Mesenteric fat pad (tissue), 1 donor: ENCODE measurements around the gene ARMC7. TPM values are rescaled to one million over a fixed set of nuclear protein-coding genes. Genes with fewer than 3 reads are reported as not detected.
A peak's percentile ranks its signal among the peaks of the same experiment; 100 is the strongest.

Source experiments
- DNase-seq: peaks from one replicate; pipeline ENCODE4 v3.0.0-alpha.2; 2020; ENCODE audit warnings: low spot score
- total RNA-seq: library from RNA; stranded (reverse); fragmentation: NEBNext Ultra II Directional; extraction: Animal tissue kit (Norgen Biotek cat#: 25700); gene quantifications from one replicate; pipeline ENCODE4 v1.2.1, GENCODE V29; 2021
- donor health status: DM: yes; HTN: yes; CAD: no.

ARMC7 gene
- total RNA-seq, 1 donor from 2014 or later: 7.9 TPM

DNA sequence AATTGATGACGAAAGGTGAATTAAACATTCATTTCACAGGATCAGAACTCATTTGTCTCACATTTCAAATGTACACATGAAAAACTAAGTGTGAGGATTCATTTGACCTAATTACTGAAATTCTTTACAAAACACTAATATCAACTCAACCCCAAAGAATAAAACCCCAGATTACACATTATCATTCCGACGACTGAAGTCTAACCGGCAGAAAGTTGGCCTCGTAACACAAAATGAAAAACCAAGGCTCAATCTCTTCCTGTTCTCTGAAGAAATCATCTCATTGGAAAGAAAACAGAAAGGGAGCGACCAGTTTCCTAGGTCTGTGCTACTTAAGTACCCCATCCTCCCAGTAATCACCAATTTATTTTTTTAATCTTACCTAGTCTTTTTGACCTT is 42.8 kb downstream of the ARMC7 start:
- no peak for DNase-seq

DNA sequence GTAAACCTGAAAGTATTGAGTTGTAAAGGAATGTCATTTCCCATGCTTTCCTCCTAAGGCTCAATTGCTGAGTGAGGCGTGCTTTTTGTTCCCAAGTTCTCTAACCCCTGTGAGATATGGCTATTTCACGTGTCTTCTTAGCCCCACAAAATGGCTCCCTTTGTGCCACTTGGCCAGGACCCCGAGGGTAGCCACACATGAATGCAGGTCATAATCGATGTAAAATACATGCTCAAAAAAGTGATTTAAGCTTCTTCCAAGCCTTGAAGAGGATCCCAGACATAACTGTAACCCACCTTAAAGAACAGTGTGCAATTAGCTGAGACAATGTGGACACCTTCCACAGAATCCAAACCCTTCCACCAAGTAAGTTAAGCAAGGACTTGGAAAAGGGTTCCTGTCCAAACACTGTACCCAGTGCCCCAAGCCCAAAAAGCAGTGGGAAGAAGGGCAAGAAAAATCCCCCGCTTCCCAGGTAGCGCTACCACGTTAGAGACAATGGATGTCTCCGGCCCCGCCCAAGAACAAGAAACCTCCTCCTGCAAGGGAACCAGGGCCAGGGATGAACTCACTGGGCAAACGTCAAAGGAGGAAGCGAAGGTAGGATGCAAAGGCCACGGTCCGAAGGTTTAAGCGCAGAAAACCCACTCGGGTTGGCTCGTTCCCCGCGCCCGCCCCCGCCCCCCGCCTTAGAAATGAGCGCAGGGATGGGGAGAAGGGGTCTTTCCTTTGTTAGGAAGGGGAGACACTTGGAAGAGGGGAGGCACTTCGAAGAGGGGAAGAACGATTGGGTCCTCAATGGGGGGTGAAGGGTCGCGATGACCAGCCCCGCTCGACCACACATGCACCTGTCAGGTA is 43.4 kb downstream of the ARMC7 start:
- peak; percentile 39 for DNase-seq

DNA sequence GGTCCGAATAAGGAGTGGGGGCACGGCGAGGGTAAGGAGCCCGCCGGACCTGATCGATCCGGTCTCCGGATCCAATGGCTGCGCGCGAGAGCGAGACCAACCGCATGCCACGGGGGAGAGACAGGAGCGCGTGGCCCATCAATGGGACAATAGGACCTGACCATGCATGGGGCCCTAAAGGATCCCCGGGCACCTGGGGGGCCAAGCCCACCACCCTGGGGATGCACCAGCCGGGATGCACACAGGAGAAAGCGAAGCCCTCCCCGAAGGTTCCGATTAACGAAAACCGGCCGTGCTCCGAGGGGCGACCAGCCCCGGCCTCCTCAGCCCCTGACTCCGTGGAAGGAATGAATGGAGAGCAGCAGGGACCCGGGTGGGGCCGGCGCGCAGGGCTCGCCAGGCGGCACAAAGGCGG is 44.0 kb downstream of the ARMC7 start:
- peak; percentile 71 for DNase-seq

DNA sequence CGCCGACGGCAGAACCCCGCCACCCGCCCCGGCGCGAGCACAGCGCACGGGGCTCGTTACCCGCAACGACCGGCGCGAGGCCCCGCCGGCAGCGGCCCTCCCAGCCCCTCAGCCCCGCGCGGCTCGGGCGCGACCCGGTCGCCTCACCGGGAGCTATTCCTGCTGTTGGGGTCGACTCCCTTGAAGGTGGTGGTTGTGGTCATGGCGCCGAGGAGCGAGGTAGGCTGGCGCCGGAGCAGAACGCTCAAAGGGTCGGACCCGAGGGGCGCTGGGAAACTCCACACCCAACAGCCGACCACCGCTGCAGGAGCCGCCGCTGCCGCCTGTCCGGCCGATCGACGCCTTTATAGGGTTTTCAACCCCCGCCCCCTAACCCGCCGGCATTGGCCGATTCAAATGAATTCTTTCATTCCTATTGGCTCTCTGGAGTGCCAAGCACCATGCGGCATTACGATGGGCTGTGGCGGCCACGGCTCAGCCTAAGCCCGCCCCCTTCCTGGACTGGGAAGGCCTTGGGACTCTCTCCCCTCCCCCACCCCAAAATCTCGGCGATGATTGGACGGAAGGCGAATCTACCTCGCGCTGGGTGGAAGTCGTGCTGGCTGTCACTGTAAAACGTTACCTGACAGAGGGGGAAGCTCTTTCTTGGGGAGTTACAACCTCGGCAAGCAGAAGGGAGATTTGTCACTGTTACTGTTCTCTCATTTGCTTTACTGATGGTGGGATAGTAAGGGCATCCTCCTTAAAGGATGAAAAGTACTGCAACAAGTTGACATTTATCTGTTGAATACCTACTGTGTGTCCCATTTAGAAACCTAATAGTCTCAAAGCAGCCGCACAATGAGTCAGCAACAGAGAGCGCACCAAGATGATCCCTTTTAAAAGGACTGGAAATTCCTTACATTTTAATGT is 44.7 kb downstream of the ARMC7 start, which contains the start of gene JPT1:
Gene JPT1 (minus strand): TSS at position 318 of the 912 bp plus-strand sequence. CDS start 115 bp downstream, at position 203.
- DNase-seq: peak; percentile 98

DNA sequence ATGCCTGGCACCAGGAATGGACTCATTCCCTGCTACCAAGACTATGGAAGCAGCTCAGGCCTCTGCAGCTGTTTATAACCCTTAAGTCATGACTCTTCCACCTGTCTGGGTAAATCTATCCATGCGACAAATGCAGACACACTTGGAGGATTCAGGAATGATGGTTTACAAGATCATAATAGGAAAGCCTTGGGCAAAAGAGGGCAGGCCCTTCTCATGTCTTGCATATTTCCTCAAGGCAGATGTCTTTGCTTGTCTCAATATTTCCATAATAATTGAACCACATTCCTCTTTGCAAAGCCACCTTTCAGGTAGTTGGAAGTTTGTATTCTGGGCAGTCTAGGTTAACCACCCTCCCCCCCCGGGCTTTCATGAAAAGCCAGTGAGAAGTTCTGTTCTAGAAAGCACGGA is 45.4 kb downstream of the ARMC7 start:
- peak; percentile 2 for DNase-seq

DNA sequence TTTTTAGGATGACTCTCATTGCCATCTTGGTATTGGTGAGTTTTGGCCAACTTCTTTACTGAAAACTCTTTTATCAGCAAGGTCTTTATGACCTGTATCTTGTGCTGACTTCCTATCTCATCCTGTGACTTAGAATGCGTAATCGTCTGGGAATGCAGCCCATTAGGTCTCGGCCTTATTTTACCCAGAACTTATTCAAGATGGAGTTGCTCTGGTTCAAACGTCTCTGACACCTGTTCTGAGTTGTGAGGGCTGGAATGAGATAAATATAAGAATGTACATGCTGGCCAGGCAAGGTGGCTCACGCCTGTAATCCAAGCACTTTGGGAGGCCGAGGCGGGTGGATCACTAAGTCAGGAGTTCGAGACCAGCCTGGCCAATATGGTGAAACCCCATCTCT is 48.7 kb downstream of the ARMC7 start:
- peak; percentile 55 for DNase-seq

DNA sequence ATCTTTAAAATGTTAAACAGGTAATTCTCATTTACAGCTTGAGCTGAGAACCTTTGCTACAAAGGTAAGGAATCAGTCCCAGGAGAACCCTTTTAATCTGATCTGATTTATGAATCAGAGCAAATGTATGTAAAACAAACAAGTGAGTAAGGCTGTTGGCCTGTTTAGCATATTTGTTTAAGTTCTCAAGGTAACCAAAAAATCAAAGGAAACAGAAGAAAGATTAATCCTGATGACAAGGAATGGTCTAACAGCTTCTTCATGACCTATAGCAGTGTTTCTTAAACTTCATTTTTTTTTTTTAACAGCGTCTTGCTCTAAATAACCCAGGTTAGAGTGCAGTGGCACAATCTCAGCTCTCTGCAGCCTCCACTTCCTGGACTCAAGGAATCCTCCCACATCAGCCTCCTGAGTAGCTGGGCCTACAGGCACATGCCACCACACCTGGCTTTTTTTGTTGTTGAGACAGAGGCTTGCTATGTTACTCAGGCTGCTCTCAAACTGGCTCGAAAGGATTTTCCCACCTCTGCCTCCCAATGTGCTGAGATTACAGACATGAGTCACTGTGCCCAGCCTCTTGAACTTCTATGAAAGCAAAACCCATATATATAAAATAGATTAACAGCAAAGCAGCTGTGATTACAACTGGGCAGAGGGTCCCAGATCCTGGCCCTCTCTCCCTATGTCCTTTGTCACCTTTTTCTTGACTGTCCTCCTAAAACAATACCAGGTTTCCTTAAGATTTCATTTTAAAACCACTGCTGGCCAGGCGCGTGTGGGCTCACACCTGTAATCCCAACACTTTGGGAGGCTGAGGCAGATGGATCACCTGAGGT is 49.6 kb downstream of the ARMC7 start:
- DNase-seq: peak; percentile 20

DNA sequence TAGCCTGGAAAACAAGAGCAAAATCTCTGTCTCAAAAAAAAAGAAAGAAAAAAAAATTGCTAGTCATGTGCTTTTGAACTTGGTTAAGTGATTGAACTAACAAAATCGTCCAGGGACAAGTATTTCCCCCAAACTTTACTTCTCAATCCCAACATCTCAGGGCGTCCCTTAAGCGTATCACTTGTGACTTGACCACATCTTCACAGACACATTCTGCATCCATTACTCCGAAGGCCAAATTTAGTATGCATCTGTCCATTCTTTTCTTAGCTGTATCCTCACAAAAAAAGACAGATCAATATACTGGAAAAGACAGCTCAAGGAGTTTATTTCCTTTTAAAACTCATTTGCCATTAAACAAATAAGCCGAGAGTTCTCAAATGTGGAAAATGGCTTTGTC is 50.4 kb downstream of the ARMC7 start:
- no peak for DNase-seq

DNA sequence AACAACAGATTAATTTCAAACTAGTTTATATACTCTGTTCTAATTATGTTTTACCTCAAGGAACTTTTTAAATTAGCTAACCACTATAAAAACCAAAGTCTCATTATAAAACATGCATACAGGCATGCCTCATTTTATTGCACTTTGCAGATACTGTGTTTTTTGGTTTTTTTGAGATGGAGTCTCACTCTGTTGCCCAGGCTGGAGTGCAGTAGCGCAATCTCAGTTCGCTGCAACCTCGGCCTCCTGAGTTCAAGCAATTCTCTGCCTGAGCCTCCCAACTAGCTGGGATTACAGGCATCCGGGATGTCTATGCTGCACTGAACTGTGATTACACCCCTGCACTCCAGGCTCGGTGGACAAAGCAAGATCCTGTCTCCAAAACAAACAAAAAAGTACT is 53.3 kb downstream of the ARMC7 start:
- DNase-seq: peak; percentile 45

DNA sequence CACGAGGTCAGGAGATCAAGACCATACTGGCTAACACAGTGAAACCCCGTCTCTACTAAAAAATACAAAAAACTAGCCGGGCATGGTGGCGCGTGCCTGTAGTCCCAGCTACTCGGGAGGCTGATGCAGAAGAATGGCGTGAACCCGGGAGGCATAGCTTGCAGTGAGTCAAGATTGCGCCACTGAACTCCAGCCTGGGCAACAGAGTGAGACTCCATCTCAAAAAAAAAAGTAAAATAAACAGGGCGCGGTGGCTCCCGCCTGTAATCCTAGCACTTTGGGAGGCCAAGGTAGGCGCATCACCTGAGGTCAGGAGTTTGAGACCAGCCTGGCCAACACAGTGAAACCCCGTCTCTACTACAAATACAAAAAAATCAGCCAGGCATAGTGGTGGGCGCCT is 54.8 kb downstream of the ARMC7 start:
- DNase-seq: peak; percentile 33

DNA sequence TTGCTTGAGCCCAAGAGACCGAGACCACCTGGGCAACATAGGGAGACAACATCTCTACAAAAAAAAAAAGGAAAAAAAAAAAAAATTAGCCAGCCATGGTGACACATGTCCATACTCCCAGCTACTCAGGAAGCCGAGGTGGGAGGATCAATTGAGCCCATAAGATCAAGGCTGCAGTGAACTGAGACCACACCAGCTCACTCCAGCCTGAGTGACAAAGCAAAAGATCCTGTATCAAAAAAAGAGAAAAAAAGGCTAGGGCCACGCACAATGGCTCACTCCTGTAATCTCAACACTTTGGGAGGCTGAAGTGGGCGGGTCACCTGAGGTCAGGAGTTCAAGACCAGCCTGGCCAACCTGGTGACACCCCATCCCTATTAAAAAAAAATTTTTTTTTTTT is 59.2 kb downstream of the ARMC7 start:
- DNase-seq: no peak

DNA sequence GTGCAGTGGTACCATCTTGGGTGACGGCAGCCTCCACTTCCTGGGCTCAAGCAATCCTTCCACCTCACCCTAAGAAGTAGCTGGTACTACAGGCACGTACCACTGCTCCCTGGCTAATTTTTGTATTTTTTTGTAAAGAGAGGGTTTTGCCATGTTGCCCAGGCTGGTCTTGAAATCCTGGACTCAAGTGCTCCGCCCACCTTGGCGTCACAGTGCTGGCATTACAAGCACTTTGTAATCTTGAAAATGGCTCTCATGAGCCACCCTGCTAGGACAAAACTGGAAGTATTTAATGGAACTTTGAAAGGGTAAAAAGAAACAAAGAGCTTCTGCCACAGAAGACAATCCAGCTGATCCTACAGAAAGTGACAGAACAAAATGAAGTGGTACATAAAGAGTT is 63.8 kb downstream of the ARMC7 start:
- DNase-seq: no peak

DNA sequence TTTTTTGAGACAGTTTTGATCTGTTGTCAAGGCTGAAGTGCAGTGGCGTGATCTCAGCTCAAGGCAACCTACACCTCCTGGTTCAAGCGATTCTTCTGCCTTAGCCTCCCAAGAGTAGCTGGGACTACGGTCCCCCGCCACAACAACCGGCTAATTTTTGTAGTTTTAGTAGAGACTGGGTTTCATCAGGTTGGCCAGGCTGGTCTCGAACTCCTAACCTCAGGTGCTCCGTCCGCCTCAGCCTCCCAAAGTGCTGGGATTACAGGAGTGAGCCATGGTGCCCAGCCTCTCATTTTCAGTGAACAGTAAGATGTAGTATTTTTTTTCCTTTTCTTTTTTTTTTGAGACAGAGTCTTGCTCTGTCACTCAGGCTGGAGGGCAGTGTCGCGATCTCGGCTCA is 65.2 kb downstream of the ARMC7 start:
- no peak for DNase-seq

DNA sequence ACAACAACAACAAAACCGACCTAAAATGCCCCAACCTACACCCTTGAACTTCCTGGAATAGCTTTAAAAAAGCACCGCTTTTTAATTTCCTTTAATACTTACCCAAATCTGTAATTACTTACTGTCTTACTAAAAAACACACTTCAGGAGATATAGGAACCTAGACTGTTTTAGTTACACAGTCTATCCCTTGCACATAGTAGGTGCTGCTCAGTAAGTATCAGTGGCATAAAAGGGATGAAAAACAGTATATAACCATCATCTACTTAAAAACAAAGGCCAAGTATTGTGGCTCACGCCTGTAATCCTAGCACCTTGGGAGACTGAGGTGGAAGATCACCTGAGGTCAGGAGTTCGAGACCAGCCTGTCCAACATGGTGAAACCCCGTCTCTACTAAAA is 66.9 kb downstream of the ARMC7 start:
- DNase-seq: no peak

DNA sequence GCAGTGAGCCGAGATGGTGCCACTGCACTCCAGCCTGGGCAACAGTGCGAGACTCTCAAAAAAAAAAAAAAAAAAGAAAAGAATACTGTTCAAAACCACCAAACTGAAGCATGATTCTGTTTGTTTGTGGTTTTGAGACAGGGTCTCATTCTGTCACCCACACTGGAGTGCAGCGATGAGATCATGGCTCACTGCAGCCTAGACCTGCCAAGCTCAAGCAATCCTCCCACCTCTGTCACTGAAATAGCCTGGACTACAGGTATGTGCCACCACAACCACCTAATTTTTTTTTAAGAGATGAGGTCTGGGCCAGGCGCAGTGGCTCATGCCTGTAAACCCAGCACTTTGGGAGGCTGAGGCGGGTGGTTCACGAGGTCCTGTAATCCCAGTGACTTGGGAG is 68.7 kb downstream of the ARMC7 start:
- no peak for DNase-seq

Other genes starting within 250 kb of the ARMC7 start
- 5.2 TPM for gene FDXR, start 237.0 kb upstream of the ARMC7 start, total RNA-seq
- not detected for gene FADS6, start 216.3 kb upstream of the ARMC7 start, total RNA-seq
- gene USH1G, start 186.7 kb upstream of the ARMC7 start, total RNA-seq: not detected
- not detected for gene OTOP2, start 185.7 kb upstream of the ARMC7 start, total RNA-seq
- gene OTOP3, start 174.1 kb upstream of the ARMC7 start, total RNA-seq: not detected
- gene HID1, start 137.2 kb upstream of the ARMC7 start, total RNA-seq: 14.4 TPM
- 29.9 TPM for gene CDR2L, start 122.3 kb upstream of the ARMC7 start, total RNA-seq
- 26.4 TPM for gene MRPL58, start 97.3 kb upstream of the ARMC7 start, total RNA-seq
- gene ATP5PD, start 63.0 kb upstream of the ARMC7 start, total RNA-seq: 310 TPM
- 34.7 TPM for gene KCTD2, start 62.7 kb upstream of the ARMC7 start, total RNA-seq
- 12.3 TPM for gene SLC16A5, start 22.0 kb upstream of the ARMC7 start, total RNA-seq
- 33.5 TPM for gene NT5C, start 21.8 kb downstream of the ARMC7 start, total RNA-seq
- gene JPT1, start 44.5 kb downstream of the ARMC7 start, total RNA-seq: 28.6 TPM
- 265 TPM for gene SUMO2, start 73.0 kb downstream of the ARMC7 start, total RNA-seq
- gene NUP85, start 95.7 kb downstream of the ARMC7 start, total RNA-seq: 60.2 TPM
- 42.8 TPM for gene GGA3, start 151.6 kb downstream of the ARMC7 start, total RNA-seq
- gene MRPS7, start 151.9 kb downstream of the ARMC7 start, total RNA-seq: 45.7 TPM
- gene MIF4GD, start 161.3 kb downstream of the ARMC7 start, total RNA-seq: 15.5 TPM
- 16.4 TPM for gene SLC25A19, start 179.5 kb downstream of the ARMC7 start, total RNA-seq